ENCODE data around the gene PLXNA4.

PLXNA4 gene

DNA sequence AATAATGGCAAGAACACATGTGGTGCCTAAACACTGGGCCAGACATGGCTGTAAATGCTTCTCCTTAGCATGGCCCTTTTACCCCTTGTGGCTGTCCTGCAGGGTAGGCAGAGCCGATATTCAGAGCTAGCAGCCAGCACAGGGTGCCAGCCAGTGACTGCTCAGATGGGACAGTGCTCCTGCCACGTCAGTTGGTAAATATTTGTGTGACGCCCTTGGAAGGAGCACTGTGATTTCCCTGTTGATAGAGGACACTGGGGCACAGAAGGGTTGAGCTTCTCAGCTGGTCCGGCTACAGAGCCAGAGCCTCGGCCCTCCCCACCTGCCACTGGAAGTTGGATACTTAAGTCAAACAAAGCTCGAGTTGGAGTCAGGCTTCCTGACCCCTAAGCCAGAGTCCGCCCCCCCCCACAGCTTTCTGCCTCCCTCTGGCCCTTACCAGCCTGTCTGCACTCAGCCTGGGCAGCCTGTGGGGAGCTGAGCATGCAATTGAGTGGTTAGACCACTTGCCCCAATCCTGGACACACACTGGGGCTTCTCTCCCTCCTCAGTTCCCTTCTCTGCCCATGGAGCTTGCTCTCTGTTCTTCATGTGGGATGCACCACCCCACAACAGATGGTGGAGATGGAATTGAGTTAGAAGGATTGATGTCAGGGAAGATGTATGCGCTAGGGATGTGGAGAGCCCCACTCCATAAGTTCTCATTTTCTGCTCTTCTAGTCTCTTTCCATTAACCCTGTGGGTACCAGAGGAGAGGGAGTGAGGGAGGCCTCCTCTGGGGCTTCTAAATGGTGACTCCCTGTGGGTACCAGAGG, 350.8 kb downstream of the PLXNA4 start:
- no peak for DNase-seq

- no peak for DNase-seq
Observed at GRCh38 chr7:132221356-132221755, 354.9 kb downstream of the PLXNA4 start.

- DNase-seq = no peak
Observed at GRCh38 chr7:132220060-132220459, 356.2 kb downstream of the PLXNA4 start.

DNA sequence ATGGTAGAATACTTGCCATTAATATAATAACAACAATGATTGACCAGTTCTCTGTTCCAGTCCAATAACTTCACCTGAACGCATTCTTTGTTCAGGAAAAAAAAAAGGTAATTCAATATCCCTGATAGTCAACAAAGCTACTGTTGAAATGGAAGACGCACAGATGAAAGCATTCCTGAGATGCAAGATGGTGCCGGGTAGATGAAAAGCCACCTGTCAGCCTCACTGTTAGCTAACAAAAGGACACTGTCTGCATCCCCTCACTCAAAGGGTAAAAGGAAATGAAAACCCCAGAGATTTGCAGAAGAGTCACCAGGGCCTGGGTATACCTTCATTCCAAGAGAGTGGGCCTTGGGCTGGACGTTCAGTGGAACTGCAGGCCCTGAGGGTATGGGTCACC, 357.4 kb downstream of the PLXNA4 start:
- DNase-seq = no peak

GRCh38 chr7:132216847-132217525, 359.3 kb downstream of the PLXNA4 start:
- DNase-seq = no peak

DNA sequence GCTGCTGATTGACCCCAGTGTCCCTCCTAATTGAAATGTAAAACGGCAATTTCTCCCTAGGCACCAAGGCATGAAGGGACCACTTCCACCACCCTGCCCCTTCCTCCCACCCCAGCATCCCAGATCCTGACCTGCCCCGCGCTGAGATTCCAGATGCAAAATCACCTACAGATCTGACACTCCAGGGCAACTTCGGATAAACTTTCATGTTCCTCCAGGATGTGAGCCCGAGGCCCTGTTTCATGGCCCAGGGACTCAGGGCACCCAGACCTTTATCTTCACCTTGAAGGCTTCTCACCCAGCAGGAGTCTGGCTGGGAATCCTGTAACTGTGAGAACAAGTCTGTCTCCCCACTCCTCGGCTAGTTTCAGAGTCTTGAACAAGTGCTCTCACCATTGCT, 361.8 kb downstream of the PLXNA4 start:
- DNase-seq = no peak

DNA sequence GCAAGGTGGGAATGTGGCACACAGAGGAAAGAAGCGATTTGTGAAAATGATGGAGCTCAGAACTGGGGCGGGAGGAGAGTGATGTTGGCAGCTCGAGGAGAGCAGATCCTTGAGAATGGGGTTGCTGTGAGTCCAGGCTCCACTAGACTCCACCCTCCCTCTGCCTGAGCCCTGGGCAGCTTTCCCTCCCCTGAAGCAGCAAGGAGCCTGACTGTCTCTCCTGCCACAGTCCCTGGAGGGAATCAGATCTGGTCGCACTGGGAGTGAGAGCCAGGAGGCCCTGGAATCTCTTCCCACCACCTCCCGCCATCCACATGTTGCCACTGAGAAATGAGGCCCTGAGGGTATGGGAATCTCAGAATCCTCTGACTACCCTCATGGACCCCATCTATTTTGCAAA, 362.7 kb downstream of the PLXNA4 start:
- no peak for DNase-seq

GRCh38 chr7:132211971-132212370, 364.3 kb downstream of the PLXNA4 start:
- no peak for DNase-seq

DNA sequence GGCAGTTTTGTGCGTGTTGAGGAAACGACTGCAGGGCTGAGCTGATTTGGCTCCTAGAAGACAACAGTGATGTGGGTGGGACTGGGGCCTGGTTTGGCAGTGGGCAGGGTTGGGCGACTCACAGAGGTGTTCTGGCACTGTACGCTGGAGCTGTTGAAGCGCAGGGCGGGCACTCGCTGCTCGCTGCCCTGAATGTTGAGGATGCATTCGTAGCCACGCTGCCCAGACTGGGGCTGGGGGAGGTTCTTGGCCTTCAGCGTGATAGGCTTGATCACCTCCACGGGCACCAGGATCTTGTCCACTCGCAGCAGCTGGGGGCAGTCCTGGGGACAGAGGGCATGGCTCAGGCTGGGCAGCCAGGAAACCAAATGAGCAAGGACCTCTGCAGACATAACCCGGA, 365.4 kb downstream of the PLXNA4 start:
- no peak for DNase-seq

DNA sequence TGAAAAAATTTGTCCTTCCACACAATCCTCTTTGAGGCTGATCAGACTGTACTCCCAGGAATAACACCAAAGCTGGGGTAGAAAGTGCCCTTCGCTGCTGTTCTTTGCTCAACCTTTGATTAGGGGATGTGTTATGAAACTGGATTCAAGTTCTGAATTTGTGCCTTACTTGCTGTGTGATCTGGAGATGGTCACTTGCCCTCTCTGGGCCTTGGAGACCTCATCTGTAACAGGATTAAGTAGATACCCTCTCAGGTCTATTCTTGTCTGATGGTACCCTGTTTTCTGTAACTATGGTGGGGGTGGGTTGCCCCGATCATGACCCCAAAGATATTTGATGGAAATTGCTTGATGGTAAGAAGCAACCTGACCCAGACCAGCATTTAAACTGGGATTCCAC, 368.5 kb downstream of the PLXNA4 start:
- DNase-seq = no peak

GRCh38 chr7:132207211-132207610, 369.1 kb downstream of the PLXNA4 start:
- no peak for DNase-seq

DNA sequence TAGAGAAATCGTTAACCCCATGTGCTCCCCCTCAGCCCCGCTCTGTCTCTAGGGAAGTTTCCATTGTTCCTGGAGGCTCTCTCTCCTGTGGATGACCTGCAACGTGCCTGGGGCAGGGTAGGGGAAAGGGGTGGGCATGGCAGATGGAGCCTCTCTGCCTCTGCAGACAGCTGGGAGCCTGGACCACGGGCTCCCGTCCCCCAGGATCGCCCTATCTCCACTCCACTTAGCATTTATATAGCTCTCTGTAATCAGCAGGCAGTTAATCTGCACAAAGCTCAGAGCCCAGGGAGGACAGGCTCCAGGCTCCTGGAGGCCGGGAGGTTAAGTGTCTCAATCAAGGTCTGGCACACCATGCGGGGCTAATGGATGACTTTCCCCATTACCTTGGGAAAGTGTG, 369.7 kb downstream of the PLXNA4 start:
- DNase-seq = no peak

DNA sequence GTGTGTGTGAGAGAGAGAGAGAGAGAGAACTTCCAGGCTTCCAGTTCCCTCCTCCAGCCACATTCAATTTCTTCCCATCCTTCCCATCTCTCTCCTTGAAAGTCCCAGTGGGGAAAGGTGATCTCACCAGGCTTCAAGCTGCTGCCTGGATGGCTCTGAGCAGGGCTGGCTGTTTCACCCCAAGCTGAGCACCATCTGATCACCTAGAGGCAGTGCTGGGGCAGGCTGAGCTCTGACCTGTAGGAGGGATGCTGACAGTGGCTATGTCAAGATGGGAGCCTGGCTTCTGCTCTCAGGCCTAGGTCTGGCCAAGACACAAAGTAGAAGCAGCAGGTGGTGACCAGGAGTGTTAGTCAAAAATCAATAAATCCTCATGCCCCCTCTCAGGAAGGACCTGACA, 370.8 kb downstream of the PLXNA4 start:
- no peak for DNase-seq

DNA sequence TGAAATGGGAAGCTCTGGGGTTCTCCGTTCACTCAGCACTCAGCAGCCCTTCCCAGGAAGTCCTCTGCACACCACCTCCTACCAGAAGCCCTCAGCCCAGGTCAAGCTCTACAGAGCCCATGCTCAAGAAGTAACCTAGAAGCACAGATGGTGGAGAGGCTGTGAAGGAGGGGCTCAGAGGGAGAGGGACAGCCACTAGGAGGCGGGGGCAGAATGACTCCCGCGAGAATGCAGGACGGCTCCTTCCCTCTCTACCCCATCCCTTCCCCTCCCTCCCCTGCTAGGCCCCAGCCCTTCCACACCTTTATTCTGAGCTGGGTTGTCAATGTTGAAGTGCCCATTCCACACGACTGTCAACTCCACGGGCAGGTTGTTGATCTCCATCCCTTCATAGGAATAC, 373.2 kb downstream of the PLXNA4 start:
- no peak for DNase-seq

GRCh38 chr7:132202541-132202940, 373.7 kb downstream of the PLXNA4 start:
- DNase-seq = no peak

DNA sequence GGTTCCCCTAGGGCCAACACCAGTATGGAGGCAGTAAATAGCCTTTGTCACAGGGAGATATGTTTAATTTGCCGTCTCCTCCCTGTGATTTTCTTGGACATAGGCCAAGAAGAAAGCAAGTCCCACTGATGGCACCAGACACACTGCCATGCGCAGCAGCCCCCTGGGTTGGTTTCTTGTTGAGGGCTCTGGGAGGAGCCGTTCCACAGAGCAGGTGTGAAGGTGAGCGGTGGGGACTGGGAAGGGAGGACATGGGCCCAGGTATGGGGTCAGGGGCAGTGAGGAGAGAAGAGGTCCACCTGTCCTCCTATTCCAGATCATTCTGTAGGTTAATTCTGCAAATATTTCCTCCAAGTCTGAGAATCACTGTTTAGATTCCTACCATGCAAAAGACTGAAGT, 376.1 kb downstream of the PLXNA4 start:
- DNase-seq = no peak

GRCh38 chr7:132199626-132200025, 376.6 kb downstream of the PLXNA4 start:
- no peak for DNase-seq

DNA sequence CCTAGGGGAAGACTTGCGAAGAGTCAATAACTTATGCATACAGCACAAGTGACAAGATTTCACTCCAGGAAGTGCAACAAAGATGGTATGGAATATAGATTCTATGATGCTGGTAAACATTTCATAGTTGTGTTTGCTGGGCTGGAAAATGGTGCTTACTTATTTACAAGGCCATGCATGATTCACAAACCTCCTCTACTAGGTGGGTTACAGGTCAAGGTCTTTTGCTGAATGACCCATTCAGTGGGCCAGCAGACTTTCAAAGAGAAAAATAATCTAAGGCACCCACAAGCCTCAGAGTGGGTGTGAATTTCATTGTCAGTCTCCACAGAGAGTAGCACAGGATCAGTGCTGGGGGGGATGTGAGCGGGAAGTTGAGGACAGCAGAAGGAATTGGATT, 378.5 kb downstream of the PLXNA4 start:
- no peak for DNase-seq

DNA sequence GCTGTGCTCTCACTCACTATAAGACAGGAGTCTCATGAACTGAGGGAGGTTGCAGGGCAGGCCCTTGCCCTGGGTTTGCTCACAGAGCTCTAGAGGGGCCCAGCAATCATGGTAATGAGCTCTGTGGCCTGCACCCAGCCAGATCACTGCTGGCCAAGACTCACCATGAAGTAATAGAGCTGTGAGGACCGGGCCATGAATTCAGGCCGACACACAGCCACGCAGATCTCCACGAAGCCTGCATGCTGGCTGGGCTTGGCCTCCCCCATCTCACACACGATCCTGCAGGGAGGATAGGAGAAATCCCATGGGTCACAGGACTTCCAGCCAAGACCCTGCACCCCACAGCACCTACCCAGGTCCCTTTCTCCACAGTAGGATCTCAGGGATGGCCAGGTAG, 382.4 kb downstream of the PLXNA4 start:
- DNase-seq = no peak

DNA sequence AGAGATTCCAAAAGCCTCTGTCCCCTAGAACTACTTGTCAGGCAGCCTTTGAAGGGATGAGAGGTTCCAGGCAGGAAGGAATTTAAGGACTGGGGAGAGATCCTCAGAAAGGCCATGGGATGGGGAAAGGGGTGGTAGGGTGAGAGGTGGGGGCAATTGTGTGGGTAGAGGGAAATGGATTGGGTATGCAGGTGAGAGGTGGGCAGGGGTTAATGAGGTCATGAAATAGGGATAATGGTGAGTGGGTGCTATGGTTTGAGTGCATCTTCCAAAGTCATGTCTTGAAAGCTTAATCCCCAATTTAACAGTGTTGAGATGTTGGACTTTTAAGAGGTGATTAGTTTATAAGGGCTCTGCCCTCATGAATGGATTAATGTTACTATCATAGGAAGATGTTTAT, 383.5 kb downstream of the PLXNA4 start:
- no peak for DNase-seq

DNA sequence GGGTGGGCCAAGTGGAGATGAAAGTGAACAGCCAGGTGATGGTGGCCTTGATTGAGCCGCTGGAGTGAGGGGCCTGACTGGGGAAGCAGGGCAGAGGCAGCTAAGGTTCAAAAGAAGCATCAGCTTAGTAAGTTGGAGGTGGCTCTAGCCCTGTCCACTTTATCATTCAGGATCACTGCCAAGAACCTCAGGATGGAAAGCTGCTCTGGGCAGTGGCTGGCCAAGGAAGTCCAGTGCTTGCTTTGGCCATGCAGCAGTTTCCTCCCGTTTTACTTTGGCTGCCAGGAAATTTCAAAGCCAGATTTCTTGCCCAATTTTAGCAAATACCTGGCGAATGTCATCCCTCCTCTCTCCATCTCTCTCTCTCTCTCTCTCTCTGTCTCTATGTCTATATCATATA, 384.9 kb downstream of the PLXNA4 start:
- DNase-seq = no peak

- DNase-seq = no peak
Observed at GRCh38 chr7:132190683-132191082, 385.6 kb downstream of the PLXNA4 start.

DNA sequence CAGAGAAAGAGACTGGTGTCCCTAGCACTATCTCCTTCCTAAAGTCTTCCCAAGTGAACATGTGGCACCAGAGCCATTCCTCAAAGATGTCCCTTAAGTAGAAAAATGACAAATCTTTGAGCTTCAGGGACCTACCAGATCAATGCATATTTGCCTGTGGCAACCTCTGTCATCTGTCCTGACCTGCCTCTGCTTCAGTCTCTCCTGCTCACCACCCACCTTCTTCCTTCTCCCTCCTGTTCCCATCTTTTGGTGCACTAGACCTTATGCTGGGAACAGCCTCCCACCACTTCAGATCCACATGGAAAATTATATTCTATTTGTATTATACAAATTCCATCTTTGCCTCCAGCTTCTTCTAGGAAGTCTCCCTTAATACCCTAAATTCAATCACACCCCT, 386.4 kb downstream of the PLXNA4 start:
- no peak for DNase-seq

DNA sequence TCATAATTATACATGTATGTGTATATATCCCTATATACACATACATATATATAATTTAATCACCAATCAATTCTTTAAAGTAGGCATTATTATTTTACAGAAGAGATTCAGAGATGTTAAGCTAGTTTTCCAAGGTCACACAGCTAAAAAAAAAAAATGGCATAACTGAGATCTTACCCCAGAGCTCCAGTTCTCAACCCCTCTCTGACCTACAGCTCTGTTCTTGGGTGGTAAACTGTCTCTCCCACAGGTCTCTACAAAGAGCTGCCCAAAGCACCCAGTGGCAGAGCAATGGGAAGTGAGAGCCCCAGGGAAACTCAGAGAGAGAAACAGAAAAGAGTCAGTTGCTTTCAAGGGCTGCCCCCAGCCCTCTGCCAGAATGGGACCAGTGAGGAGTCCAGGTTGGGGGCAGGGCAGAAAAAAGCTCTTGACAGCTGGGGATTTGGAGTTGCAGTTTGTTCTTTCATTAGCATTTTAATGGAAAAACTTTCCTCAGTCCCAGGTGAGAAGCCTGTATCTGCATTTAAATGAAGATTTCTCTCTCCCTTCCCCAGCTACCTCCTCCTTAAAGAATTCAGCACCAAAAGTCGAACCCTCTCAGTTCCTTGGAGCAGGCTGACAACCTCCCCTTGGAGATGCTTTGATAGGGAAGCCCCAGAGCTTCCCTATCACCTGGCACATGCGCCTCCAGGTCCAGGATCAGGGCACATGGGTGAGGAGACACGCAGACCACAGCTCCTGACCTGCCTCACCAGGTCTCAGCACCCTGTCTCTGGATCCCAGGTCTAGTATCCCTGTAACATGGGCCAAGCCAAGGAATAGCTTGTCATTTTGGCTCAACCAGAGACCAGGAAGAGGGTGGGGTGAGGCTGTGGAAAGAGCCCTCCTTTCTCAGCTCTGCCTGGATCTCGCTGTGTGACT, 388.1 kb downstream of the PLXNA4 start:
- no peak for DNase-seq

Data from NCI-H1417 treated with DMSO at 0.1 percent for 48 hours (cell line).